ENCODE measurements around the gene CCL19.

The CCL19 gene

DNA sequence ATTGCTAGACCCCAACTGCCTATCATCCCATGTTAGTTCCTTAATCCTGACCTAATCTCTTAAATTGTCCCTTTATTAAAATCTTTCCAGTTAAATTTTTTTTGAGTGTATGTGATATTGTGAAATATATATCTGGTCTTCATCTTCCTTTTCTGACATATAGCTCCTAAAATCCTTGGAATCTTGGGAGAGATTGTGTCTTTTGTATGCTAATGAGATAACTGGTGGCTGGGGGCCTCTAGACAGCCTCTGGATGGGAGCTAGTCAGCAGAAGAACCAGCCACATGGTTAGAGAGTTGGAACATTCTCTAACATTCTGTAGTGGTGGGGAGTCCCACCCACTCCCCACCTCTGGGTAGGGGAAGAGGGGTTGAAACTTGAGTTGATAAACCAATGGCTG is 3.7 kb upstream of the CCL19 start:
- DNase-seq (ENCODE audit: low read depth in 2 of 2): no peak

GRCh38 chr9:34693560-34693959 is 2.5 kb upstream of the CCL19 start:
- no peak for DNase-seq (ENCODE audit: low read depth in 2 of 2)

DNA sequence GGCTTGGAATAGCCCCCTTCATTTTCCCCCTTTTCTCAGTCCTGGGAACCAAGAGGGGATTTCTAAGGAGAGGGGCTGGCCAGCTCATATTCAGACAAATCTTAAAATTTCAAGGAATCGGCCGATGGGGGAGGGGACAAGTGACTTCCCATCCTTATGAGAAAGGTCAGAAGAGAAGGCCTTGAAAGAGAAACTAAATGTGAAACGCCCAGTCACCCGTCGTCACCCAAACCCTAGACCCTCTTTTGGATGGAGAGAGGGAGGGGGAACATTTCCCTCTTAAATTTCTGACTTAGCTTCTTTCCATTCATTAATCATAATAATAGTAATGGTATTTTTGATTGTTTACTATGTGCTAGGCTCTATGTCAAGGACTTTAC is 850 bp upstream of the CCL19 start:
- no peak for DNase-seq (ENCODE audit: low read depth in 2 of 2)

DNA sequence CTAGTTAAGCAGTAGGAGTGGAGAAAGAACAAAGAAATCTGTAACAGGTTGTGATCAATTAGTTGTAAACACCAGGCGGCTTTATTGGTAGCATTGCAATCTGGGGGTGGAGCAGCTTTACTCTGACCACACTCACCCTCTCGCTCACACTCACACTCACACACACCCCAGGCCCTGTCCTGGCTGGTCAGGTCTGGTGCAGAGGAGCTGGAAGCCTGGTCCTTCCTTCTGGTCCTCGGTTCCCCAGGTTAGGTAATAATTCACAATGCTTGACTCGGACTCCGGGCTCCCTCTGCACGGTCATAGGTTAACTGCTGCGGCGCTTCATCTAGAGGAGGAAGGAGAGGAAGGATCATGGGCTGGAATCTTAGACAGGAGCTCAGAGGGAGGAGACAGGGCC is 1.6 kb downstream of the CCL19 start:
- no peak for DNase-seq (ENCODE audit: low read depth in 2 of 2)

- no peak for DNase-seq (ENCODE audit: low read depth in 2 of 2)
Measured at GRCh38 chr9:34689116-34689470, 2.0 kb downstream of the CCL19 start.

DNA sequence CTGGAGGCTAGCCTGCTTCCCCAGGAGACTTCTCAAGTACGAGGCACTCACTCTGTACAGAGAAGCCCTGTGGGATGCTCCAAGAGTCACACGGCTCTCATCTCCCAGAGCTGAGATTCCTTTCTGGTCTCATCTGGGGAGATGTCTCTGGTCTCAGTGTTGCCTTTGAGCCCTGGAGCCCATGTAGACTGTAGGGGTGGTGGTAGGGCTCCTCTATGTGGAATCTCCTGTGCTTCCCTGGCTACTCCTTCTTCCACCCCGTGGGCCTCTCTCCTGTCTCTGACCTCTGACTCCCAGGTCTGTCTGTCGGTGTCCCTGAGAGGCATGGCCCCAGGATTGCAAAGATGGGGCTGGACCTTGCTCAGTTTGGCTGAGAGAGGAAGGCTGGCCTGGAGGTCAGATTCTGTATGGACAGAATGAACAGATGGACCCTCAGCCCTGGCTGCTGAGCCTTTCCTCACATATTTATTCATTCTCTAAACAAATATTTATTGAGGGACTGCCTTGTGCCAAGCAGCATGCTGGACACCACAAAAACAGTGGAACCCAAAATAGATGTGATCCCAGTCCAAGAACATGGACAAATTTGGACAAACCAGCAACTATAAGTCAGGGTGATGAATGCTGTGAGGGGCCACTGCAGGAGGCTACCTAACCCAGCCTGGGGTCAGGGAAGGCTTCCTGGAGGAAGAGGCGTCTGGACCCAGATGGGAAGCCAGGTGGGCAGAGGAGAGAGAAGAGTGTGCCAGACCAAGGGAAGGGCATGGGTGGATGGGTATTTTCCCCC is 2.6 kb downstream of the CCL19 start:
- DNase-seq (ENCODE audit: low read depth in 2 of 2): no peak

GRCh38 chr9:34687276-34688030 is 3.6 kb downstream of the CCL19 start:
- DNase-seq (ENCODE audit: low read depth in 2 of 2): no peak

DNA sequence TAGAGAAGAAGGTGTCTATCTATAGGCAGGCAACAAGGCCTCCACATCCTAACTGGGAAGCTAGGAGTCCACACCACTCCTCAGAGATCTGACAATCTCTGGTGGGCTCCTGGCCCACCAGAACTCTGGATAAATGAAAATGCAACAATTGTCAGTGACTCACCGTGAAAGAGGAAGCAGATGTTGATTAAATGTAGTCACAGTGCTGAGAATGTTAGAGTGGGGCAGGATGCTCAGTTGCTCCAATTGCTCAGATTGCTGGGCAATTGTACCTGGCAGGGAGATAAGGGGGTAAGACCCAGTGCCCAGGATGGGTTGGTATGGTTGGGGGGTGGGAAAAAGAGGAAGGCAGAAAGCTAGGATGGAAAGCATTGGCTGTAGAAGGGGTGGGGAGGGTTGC is 4.3 kb downstream of the CCL19 start:
- DNase-seq (ENCODE audit: low read depth in 2 of 2): no peak

GRCh38 chr9:34686231-34686630 is 4.8 kb downstream of the CCL19 start:
- no peak for DNase-seq (ENCODE audit: low read depth in 2 of 2)

DNA sequence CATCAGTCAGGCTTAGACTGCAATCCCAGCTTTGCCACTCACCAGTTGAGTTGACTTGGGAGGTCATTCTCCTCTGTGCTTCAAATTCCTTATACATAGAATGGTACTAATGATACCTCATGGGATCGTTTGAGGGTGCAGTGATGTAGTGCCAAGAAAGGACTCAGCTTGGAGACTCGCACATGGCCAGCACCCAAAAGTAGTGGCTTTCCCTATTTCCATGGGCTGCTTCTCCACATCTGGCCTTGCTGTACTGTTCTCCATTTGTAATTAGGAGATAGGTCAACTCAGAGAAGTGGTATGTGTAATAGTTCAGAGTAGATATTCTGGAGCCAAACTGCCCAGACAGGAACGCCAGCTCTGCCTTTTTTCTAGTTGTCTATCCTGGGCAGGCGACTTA is 5.5 kb downstream of the CCL19 start:
- DNase-seq (ENCODE audit: low read depth in 2 of 2): no peak

DNA sequence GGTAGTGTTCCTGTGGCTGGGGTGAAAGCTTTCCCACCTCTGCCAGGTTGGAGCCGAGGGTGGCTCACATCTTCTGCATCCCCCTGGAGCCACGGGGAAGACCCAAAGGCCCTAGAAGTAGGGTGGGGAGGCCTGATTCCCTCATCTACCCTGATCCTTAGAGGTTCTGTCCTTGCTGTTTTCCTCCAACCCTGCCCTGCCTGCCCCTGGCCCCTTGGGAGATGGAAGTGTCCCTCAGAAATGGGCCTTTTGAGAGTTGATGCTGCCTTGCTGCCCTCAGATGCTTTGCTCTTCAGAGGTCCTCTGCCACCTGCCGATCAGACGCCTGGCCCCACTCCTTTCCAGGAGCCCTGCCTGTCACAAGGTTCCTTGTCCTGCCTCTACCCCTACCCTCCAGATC is 6.3 kb downstream of the CCL19 start:
- no peak for DNase-seq (ENCODE audit: low read depth in 2 of 2)

GRCh38 chr9:34684145-34684544 is 6.9 kb downstream of the CCL19 start:
- no peak for DNase-seq (ENCODE audit: low read depth in 2 of 2)

DNA sequence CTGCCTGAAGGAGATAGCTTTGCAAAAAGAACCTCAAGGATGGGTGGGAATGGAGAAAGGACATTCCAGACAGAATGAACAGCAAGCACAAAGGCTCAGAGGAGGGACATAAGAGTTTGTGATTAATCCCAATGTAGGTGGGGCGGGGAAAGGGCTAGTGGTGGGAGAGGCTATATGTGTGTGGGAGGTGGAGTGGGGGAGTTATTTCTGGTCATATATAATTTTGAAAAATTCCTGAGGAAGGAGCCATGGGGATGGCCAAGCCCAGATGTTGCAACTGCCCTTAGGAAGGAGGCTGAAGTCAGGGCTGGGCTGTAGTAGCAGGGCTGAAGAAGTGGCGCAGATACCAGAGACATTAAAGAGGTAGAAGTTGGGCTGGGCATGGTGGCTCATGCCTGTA is 15.2 kb downstream of the CCL19 start:
- no peak for DNase-seq (ENCODE audit: low read depth in 2 of 2)

GRCh38 chr9:34675048-34675714 is 15.9 kb downstream of the CCL19 start:
- peak in 1 of 2 donors; percentile 29 for DNase-seq (ENCODE audit: low read depth in 2 of 2)

DNA sequence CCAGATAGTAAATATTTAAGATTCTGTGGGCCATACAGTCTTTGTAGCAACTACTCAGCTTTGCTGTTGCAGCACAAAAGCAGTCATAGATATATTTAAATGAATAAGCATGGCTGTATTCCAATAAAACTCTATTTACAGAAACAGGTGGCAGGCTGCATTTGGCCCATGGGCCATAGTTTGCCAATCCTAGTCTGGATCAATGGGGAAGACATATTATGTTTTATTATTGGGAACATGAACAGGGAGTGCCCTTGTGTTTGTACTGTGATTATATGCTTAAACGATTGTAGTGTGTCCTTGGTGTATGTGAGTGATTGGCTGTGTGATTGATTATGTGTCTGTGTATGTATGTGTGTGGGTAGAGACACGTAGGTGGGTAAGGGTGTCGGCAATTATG is 16.6 kb downstream of the CCL19 start:
- no peak for DNase-seq (ENCODE audit: low read depth in 2 of 2)

DNA sequence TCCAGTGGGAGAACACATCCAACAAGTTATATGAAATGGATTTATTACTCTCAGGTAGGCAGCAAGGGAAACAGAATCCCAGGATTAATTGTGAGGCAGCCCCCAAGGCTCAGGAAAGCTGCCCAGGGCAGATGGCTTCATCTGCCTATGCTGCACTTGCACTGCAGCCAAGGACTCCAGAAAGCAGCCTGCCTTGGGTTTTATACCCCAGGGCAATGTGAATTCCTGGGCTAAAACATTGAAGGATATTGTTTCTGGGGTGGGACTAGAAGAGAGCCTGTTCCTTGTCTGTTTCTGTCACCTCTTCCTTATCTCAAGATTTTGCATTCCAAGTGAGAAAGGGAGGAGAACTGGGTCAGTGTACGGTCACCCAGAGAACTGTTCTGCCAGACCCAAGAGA is 19.8 kb downstream of the CCL19 start:
- no peak for DNase-seq (ENCODE audit: low read depth in 2 of 2)

DNA sequence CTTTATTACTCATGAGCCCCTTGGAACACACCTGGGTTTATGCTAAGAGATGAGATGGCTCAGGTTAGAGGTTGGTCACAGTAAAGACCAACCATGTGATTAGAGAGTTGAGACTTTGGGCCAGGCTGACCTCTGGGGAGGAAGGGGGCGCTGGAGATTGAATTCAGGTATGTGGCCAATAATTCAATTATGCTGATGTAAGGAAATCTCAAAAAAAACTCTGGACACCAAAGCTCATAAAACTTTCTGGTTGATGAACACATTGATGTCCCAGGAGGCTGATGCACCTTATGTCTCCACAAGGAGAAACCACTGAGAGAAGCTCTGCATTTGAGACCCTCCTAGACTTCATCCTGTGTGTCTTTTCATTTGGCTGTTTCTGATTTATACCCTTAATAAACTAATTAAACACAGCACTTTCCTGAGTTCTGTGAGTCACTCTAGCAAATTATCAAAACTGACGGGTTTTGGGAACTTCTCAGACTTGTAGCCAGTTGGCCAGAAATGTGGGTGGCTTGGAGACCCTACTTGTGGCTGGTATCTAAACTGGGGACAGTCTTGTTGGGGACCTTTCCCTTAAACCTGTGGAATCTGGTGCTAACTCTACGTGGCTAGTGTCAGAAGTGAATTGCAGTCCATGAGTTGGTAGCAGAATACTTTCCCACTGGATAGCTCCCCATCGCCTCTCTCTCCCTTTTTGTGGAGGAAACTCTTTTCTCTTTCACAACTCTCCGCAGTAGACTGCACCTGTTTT is 21.1 kb downstream of the CCL19 start:
- DNase-seq (ENCODE audit: low read depth in 2 of 2): no peak

DNA sequence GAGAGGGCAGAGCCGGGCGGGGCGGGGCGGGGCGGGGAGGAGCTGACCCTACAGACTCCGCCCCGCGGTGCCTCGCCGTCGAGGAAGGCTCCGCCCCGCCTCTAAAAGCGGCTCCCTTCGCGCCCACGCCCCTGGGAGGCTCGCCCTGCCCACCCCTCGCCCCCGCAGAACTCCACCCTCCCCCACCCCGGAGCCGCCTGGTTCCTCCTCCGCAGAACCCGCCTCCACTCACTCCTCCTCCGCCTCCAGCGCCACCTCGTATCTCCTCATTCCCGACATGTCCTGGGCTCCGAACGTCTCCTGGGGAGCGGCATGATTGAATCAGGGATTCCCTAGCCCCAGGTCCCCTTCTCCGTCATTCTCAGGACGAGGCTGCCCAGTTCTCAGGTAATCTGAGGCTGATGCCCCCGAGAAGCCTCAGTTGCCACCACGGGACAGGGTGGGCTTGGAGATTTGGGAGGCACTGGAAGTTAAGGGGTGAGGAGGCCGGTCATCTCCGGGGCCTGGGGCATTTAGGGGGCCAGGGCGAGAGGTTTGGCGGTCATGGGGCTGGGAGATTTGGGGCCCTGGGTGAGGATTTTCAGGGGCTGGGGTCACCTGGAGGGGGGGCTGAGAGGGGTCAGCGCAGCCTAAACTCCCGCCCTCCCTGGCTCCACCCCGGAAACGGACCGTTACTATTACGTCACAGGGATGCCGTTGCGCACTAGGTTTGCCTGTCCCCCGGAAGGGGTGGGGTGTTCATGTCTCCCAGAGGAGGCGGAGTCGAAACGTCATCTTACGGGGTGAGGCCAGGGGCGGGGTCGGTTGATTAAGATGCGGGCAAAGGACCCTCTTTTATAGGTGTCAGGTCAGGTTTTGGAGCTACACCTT is 25.5 kb downstream of the CCL19 start:
- peak; percentile 68 to 79 for DNase-seq (ENCODE audit: low read depth in 2 of 2)

- no peak for DNase-seq (ENCODE audit: low read depth in 2 of 2)
Measured at GRCh38 chr9:34665067-34665380, 26.1 kb downstream of the CCL19 start.

- peak; percentile 24 to 57 for DNase-seq (ENCODE audit: low read depth in 2 of 2)
Measured at GRCh38 chr9:34664281-34665066, 26.6 kb downstream of the CCL19 start.

DNA sequence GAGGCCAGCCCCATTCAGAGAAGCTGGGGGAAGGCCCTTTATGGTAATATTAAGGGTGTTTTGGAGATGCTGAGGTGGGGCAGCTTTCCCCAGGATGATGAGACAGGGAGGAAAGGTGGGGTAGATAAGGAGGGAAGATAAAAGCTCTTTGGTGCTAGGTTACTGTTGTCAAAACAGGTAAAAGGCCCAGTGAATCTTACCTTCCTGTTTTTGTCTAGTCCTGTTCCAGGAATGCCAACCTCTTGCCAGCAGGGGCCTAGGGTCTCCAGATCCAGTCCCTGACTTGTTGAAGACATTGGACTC is 27.8 kb downstream of the CCL19 start:
- no peak for DNase-seq (ENCODE audit: low read depth in 2 of 2)

Measured in stimulated activated CD8-positive, alpha-beta memory T cell treated with anti-CD3 and anti-CD28 coated beads, Interleukin-7, amount 100 ng/mL, for 1 hour (primary cell).